ENCODE data around the gene ALKBH5. TPM values are rescaled to one million over a fixed set of nuclear protein-coding genes. Genes with fewer than 3 reads are reported as not detected.

ALKBH5 gene
- total RNA-seq, 1 donor from 2014 or later: 78.8 TPM

GRCh38 chr17:18246109-18246725 is 62.6 kb downstream of the ALKBH5 start:
- no peak overlapping the region for H3K9ac ChIP-seq

GRCh38 chr17:18246880-18247612 is 63.4 kb downstream of the ALKBH5 start:
- Histone ChIP-seq H3K4me1 (peaks cover 9% of the 10 kb centered on the region), H4K20me1 (ENCODE audit: low read depth) (peaks cover 40% of the 10 kb centered on the region), H3K9me3 (ENCODE audit: low read depth) (no peaks in the 10 kb centered on the region), H3K27me3 (no peaks in the 10 kb centered on the region), H3K36me3 (no peaks in the 10 kb centered on the region), H3K4me3 (peak overlapping the region; percentile 33), H3K79me2 (ENCODE audit: low read depth) (no peaks in the 10 kb centered on the region), H3K4me2 (peak overlapping the region; percentile 76), H2AFZ (replicated peaks) (no peak overlapping the region), H3K9ac (no peak overlapping the region), H3K27ac (no peak overlapping the region), H3F3A (ENCODE audit: low read depth) (peaks cover 32% of the 10 kb centered on the region)
- H3K4me3 Mint-ChIP-seq: peak overlapping the region; percentile 74
- no peak overlapping the region for H3K27ac Mint-ChIP-seq
- no peaks in the 10 kb centered on the region for H3K9me3 Mint-ChIP-seq
- peaks cover 21% of the 10 kb centered on the region for H3K4me1 Mint-ChIP-seq
- H3K36me3 Mint-ChIP-seq: peaks cover 13% of the 10 kb centered on the region
- TF ChIP-seq EZH2 (IDR thresholded peaks at IDR 0.05): no peak
- TF ChIP-seq CTCF (IDR thresholded peaks at IDR 0.05): no peak
- no peak for TF ChIP-seq EZH2phosphoT487 (IDR thresholded peaks at IDR 0.05)
- peaks cover 12% of the 10 kb centered on the region for H3K27me3 Mint-ChIP-seq (ENCODE audit: insufficient read depth, low read depth)
- DNase-seq (ENCODE audit: low spot score): peak; percentile 85

More at GRCh38 chr17:18246109-18246725, 62.6 kb downstream of the ALKBH5 start:
- Mint-ChIP-seq H3K4me3 (no peak overlapping the region), H3K27ac (no peak overlapping the region), H3K9me3 (no peaks in the 10 kb centered on the region), H3K27me3 (ENCODE audit: insufficient read depth, low read depth) (peaks cover 12% of the 10 kb centered on the region), H3K4me1 (peaks cover 21% of the 10 kb centered on the region), H3K36me3 (peaks cover 13% of the 10 kb centered on the region)
- peaks cover 40% of the 10 kb centered on the region for H4K20me1 ChIP-seq (ENCODE audit: low read depth)
- TF ChIP-seq EZH2 (IDR thresholded peaks at IDR 0.05) (no peak), EZH2phosphoT487 (IDR thresholded peaks at IDR 0.05) (no peak), CTCF (IDR thresholded peaks at IDR 0.05) (no peak)
- no peaks in the 10 kb centered on the region for H3K79me2 ChIP-seq (ENCODE audit: low read depth)
- H3K27me3 ChIP-seq: no peaks in the 10 kb centered on the region
- peaks cover 9% of the 10 kb centered on the region for H3K4me1 ChIP-seq
- peaks cover 32% of the 10 kb centered on the region for H3F3A ChIP-seq (ENCODE audit: low read depth)
- H3K4me2 ChIP-seq: peak overlapping the region; percentile 76
- H3K27ac ChIP-seq: no peak overlapping the region
- no peak overlapping the region for H3K4me3 ChIP-seq
- no peak for DNase-seq (ENCODE audit: low spot score)
- no peaks in the 10 kb centered on the region for H3K9me3 ChIP-seq (ENCODE audit: low read depth)
- H3K36me3 ChIP-seq: no peaks in the 10 kb centered on the region
- H2AFZ ChIP-seq (replicated peaks): no peak overlapping the region

DNA sequence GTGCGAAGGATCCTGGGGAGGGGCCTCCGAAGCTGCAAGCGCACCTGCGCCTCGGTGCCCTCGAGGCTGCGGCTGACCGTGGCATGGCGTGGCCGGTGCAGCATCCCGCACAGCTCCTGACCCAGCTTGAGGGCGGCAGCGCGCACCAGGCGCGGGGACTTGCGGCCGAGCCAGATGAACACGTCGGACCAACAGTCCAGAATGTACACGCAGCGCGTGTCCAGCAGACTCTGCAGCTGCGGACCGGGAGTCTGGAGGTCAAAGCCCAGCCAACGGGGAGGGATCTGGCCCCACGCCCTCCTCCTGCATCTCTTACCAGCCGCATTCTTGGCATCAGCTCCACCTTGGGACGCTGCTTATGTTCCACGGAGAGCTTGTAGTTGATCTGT is 64.0 kb downstream of the ALKBH5 start:
- H4K20me1 ChIP-seq (ENCODE audit: low read depth): peaks cover 40% of the 10 kb centered on the region
- H2AFZ ChIP-seq (replicated peaks): no peak overlapping the region
- no peak overlapping the region for H3K4me2 ChIP-seq
- H3F3A ChIP-seq (ENCODE audit: low read depth): peaks cover 32% of the 10 kb centered on the region
- H3K4me3 ChIP-seq: no peak overlapping the region
- H3K4me1 ChIP-seq: peaks cover 9% of the 10 kb centered on the region
- Mint-ChIP-seq H3K36me3 (peaks cover 13% of the 10 kb centered on the region), H3K4me3 (no peak overlapping the region), H3K9me3 (no peaks in the 10 kb centered on the region), H3K27ac (no peak overlapping the region), H3K4me1 (peaks cover 21% of the 10 kb centered on the region), H3K27me3 (ENCODE audit: insufficient read depth, low read depth) (peaks cover 12% of the 10 kb centered on the region)
- no peaks in the 10 kb centered on the region for H3K79me2 ChIP-seq (ENCODE audit: low read depth)
- H3K9ac ChIP-seq: no peak overlapping the region
- H3K27ac ChIP-seq: no peak overlapping the region
- no peaks in the 10 kb centered on the region for H3K9me3 ChIP-seq (ENCODE audit: low read depth)
- no peak for DNase-seq (ENCODE audit: low spot score)
- TF ChIP-seq CTCF (IDR thresholded peaks at IDR 0.05) (no peak), EZH2 (IDR thresholded peaks at IDR 0.05) (no peak), EZH2phosphoT487 (IDR thresholded peaks at IDR 0.05) (no peak)
- no peaks in the 10 kb centered on the region for H3K27me3 ChIP-seq
- no peaks in the 10 kb centered on the region for H3K36me3 ChIP-seq

All from neural progenitor cell (in vitro differentiated cells).